HG03558 (cell line): Measurements from ENCODE around the gene JUP.

Experiments
- ATAC-seq: cut with Tn5 transposase; IDR thresholded peaks from one replicate; pipeline ENCODE4 v1.9.1; 2021; ENCODE audit warnings: moderate number of reproducible peaks; ENCODE audit not compliant: unreplicated experiment; ENCODE audit errors: extremely low read depth

Gene JUP

DNA sequence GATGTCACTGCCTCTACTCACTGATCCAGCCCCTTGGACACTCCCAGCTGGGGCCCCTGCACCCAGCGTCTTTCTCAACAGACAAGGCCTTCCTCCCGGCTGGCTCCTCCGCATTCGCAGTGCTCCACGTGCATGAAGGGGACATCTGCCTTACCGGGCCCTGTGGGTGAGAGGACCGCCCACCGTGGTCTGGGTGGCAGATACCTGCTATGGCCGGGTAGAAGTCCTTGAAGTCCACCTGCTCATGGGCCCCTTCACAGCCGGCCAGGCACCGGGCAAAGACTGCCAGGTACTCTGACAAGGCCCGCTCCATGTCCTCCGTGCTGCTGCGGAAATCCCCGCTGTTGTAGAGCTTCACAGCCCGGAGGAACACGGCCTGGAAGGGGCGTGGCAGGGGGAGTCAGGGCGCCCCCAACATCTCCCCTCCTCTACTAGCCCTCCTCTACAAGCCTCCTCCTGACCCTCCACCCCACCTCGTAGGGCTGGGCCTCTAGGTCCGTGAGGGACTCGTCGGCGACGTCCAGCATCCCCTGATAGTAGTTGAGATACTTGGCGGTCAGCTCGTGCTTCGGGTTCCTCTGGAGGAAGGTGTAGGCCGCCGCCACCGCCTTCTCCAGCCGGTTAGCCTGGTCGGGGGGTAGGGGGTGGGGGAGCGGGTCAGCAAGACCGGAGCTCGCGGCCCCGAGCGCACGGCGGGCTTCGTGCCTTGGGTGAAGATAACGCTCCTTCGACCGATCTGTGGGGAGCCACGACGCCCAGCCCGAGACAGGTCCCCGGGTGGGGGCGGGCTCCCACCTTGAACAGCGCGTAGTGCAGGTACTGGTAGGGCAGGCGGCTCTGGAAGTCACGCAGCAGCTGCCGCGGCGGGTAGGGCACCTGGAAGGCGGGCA lies 24.4 kb upstream of the JUP start:
- no peak for ATAC-seq

DNA sequence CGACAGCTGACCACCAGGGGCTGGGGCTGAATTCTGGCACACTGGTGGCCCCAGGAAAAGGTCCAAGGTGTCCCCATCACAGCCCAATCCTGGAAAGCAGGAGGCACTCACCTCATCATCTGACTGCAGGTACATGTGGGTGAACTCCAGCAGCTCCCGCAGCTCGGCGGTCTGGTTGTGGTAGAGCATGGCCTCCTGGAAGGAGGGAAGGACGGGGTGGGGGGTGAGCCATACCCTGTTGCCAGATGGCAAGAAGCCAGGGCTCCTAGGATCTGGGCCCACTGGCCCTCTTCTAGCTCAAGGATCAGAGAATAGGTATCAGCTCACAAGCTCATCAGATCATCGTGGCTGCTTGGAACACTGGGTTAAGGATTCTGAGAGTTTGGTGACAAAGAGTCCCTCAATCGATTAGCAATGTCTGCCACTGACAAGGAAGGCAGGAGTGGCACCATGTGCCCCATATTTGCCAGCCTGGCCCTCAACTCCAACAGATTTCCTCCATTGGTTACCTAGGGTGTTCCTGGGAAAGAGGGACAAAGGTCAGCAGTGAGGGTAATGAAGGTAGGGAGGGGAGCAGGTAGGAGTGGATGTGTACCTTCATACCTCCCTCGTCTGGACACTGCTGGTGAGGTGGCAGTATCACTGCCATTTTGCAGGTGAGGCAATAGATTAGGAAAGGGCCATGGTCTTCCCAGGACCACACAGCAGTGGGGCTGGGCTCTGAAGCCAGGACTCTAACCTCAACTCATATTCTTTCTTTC lies 20.4 kb upstream of the JUP start:
- no peak for ATAC-seq

DNA sequence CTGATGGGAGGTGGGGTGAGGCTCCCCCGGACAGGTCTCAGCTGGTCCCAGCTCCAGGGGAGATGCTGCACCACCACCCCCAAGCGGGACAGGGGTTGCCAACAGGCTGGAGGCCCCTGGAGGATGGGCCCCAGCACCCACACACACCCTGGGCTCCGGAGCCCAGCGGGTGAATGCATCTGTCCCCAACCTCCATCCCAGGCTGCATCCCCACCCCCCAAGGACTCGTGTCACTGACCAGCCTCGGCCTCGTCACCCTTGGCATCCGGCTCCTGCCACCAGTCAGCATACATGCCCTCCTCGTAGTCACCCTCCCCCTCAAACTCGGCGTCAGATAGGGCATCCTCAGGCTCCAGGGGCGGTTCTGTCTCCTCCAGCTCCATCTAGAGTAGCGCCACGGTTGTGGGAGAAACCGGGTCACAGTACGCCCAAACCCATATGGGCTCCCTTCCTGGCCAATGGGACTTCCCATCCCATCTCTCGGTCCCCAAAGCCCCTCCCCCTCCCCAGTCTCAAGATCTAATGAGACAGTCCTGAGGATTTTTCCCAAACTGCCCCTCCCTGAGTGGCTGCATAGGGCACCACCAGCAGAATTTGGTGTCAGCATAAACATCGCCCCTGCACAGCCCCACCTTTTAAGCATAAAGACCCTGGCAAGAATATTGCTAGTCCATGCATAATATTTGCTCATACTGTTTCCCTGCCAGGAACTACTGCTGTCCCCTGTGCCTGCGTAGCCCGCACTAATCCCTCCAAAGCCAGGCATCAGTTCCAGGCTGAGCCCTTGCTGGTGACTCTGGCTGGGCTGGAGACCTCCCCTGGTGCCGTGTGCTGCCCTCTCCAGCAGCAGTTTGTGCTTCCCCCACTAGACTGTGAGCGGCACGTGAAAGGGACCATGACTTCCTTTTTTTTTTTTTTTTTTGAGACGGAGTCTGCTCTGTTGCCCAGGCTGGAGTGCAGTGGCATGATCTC lies 16.8 kb upstream of the JUP start:
- ATAC-seq: no peak

DNA sequence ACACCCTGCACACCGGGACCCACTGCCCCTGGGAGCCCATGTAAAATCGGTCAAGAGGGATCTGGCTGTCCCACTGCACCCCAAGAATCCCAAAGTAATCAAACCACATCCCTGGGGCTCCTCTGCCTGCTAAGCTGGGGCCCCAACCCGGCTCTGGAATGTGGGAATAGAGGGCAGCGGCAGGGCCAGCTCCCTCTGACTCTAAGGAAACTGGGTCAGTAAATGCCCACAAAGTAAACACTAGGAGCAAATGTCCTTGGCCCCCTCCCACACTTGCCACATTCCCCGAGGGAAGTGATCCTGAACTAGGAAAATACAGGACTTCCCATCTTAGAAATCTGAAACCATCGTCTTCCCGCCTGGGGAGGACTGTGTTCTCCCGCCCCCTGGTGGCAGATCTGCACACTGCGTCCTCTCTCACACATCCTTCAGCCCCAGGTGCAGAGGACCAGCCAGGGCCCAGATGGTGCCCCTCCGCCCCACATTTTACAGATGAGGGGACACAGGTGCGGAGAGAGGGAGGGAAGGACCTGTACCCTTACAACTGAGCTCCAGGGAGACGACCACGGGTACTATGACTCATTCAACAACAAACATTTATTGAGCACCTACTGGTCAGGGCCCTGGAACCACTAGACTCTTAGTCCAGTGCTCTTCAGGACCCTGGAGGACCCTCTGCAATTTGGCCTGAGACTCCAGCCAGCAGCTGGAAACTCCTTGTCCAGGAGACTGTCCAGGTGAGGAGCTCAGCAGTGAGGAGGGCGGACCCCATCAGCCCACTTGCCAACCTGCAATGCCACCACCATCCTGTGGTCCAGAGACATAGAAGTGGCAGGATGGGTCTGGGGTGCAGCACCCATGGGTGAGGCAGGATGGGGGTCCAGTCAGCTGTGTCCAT lies 15.1 kb upstream of the JUP start:
- no peak for ATAC-seq

DNA sequence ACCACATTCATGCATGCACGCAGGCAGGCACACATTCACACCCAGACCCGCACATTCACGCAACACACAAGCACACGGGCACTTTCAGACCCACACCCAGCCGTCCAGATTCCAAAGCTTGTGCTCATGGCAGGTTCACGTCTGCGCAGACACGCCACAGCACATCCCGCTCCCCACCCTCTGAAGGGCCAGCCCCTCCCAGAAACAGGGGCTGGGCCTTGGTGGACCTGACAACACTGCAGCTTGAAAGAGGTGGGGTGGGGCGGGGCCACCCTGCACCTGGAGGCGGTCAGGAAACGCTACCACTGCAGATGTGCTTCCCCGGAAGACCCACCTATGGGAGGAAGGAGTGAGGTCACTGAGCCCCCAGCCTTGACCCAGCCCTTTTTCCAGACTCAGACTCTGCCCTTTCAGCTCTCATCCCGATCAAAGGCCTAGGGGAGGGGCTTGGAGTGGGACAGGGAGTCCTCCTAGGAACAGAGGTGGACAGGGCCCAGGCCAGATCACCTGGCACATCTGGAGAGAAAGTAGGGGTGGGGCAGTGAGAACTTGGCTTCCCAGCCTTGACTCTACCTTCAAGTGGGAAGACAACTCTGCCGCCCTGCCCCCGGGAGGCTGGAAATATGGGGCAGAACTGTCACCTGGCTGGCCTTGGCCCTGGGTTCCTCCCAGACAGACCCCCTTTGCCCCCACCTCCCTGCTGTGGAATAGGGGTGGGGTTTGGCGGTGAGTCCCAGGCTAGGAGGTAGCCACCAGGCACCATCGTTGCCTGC lies 14.3 kb upstream of the JUP start:
- no peak for ATAC-seq

DNA sequence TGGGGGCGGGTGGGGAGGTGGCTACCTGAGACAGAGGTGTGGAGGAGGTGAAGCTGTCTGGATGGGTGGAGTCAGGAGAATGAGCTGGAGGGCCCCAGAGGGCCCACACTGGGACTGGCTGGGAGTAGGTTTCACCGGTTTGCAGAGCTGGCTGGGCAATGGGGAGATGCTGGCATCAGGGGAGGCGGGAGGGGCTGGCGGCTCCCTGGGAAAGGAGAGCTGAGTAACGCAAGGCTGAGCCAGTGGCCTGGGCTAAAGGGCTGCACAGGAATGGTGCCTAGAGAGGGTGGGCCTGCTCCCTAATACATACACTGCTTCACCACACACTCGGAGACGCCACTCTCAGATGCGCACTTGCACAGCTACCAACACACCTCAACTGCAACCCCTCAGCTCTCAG lies 12.9 kb upstream of the JUP start:
- ATAC-seq: no peak

DNA sequence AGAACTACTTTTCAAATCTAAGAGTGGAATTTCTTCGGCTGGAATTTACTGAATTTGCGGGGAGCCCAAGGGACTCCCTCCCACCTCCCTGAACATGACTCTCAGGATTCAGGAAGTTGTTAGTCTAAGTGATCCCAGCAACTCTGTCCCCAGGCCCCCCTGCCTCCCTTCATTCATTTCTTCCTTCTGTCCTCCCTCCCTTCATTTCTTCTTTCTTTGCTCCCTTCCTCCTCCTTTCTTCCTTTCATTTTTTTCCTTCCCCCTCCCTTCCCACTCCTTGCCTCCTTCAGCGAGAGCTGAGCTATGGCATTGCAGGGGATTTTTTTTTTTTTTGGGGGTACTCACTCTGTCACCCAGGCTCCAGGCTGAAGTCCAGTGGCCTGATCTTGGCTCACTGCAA lies 10.9 kb upstream of the JUP start:
- no peak for ATAC-seq

DNA sequence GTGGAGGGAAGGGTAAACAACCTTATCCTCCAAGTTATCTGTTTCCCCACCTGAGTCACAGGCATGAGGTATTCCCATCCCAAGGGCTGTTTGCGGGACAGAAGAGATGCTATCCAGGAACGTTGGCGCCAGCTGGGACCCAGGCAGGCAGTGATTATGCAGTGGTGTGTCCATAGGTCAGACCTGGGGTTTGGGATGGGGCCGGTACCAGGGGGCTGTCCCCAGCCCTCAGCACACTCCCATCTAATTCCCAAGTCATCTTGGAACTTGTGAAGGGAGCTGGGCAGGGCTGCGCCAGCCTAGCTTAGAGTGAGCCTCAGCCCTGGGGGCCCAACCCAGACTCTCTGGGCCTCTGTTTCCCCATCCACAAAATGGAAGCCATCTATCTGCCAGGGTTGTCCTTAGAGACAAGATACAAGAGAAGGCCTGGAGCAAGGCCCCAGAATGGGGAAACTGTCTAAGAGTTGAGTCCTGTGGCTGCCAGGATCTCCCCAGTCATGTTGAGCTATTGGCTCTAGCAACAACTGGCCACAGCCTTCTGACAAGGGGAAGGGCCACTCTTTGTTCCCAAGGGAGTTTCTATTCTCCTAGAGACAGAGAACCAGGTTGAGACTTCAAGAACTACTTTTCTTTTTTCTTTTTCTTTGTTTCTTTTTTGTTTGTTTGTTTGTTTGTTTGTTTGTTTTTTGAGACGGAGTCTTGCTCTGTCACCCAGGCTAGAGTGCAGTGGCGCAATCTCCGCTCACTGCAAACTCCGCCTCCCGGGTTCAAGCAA lies 9.8 kb upstream of the JUP start:
- no peak for ATAC-seq

DNA sequence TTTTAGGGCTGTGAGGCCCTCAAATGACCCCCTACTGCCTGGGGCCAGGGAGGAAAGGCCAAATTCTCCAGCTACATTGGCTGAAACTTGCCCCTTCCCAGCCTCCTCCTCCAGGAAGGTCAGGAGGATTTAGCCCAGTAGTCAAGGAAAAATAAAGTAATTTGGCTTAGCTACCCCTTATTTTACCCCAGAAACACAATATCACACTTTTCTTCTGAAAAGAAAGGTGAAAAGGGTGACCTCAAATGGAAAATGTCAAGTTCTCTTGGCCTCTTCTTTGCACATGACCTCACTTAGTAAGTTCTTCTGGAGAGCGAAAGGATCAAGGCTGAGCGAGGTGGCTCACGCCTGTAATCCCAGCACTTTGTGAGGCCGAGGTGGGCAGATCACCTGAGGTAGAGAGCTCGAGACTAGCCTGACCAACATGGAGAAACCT lies 8.0 kb upstream of the JUP start:
- no peak for ATAC-seq

DNA sequence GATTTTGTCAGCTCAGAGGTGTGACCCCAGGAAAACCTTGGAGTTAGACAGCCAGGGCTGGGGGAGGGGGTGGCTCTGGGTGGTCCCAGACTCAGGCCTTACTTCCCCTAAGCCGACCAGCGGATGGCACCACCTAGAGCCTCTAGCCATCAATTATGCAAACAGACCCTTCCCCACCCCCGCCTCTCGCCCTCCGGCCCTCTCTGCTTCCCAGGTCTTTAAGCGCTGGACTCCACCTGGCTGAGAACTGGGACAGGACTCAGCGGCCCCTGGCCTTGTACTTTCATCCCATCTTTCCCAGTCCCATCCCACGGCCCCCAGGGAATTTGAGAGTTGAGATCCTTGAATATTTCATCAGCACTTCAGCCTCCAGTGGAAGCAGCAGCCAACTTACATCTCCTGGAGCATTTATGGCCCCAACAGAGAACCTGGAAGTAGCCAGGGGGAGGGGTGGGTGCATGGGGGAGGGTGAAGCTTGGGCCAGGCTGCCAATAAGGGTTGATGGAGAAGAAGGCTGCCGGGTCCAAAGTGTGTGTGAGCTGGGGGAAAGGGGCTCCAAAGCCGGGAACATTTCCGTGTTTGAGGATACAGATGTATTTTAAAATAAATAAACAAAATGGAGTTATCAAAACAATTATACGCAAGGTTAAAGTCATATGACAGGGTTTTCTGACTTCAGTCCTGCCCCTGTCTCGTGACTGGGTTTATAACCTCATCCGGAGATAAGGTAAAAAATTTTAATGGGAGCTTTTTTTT lies 7.5 kb upstream of the JUP start:
- no peak for ATAC-seq

DNA sequence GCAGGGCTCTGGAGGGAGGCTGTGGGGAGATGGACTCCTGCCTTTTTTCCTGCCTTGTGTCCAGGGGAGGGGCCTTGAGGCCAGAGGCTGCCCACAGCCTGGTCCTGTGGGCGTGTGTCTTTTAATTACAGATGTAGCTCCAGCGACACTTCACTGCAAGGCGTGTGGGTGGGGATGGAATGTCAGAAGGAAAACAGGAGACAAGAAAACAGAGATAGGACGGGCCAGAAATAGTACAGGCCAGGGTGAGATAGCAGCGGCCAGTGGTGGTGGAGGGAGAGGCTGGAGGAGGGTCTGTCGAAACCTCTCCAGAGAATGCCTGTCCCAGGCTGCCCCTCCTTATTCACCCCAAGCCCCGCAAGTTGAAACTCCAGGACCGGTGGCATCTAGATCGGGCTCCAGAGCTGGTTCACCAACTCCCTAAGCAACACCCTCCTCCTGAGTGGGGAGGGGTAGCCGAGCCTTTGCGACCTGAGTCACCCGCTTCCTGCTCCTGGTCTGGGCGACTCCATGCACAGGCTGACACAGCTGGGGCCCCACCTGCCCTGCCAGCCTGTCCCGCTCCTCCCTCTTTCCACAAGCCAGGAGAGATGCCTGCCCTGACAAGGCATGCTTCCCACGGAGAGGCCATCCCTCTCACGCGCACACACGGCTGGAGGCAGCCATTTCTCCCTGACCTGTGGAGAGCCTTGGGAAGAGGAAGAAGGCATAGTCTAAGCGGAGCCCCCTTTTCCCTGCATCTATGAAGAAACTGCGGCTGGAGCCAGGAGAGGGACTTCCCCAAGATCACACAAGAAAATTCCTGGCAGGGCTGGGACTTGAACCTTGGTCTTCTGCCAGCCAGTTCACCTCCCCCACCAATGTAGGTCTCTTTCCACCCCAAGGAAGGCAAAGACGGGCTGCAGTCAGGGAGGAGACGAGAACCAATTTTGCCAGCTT lies 6.6 kb upstream of the JUP start:
- ATAC-seq: no peak

DNA sequence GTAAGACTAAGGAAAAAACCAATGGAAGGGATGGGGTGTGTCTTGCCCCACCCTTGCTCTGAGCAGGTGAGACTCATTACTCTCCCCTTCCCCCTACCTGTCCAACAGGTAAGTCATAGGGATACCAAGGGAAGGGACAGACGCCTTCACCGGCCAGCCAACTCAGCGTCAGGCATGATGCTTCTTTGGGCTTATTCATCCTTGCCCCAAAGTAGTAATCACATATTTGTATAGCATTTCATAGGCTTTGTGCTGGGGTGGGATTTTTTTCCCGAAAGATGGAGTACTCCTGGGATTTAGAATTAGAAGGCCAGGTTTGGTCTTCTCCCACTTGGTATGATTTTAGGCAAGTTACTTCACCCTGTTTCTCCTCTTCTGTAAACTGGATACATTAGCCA lies 509 bp upstream of the JUP start:
- ATAC-seq: no peak

DNA sequence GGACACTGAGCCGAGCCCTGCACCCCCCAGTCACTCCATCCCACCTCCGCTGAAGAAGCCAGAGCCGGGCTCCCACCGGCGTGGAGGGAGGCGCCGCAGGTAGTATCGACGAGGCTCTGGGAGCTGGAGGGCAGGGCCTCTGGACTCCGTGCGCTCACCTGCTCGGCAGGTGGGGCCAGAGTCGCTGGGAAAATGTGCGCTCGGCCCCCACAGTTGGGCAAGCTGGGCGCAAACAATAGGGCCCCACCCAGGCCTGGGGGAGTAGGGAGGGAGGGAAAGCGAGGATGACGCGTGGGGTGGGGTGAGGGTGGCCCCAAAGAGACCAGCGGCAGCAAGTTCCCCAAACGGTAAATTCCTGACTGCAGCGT lies 668 bp downstream of the JUP start:
- ATAC-seq: no peak

DNA sequence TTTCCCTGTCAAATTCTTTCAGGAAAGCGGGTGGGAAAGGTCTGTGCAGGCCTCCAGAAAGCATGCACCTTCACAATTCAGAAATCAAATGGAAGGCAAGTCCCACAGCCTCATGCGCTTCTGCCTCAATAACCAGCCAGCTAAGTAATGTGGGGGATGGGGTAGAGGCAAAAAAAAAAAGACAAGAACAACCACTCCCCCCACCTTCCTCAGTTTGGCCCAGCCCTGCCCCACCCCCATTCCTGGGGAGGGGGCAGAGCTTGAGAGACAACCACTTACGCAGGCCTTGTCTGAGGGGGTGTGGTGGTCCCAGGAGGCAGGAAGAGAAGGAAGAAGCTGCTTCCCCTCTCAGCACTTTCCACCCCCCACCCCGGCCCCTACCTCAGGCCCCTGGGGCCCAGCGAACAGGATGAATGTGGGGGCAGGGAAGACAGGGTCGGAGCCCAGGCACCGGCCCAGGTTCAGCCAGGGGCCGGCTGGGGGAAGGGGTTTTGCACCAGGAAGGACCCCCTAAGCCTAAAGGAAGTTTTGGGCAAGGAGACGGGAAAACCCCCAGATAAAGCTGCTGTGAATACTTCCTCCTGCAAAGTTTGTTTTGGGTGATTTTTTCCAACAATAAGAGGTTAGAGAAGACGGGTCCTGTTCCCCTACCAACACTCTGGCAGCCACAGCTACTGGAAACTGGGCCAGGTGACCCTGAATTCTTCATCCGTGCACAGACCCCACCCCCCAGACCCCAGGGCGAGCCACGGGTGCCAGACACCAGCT lies 1.2 kb downstream of the JUP start:
- ATAC-seq: no peak

DNA sequence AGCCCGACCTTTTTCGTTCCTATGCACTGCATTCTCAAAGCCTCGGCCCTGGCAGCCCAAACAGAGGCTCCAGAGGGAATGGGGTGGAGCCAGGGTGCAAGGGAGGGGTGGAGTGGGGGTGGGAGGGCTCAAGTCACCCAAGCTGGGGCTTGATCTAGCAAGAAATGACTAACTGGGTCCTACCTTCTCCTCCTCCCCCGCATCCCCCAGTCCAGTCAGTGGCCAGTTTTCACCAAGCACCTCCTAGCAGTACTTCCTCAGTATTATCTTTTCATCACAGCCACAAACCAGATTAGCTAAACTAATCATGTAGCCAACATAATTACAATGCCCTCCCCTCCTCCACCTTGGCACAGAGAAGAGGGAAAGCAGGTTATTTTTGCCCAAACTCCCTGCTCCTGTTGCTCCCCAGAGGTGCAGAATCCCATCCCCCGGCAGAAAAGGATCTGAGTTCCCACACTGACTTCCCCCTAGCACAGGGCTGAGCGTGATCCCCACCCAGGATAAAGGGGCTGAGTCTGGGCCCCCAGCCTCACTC lies 2.2 kb downstream of the JUP start:
- ATAC-seq: no peak
